Gastrocnemius medialis (tissue), 4 donors: Measurements from ENCODE around the gene SLC50A1.

Experiments
- CTCF ChIP-seq, 5 experiments: fragments of 450-650 bp in 3 of 5; fragments of 200-600 bp in 2 of 5; sonication (generic) in 2 of 5; IDR thresholded peaks in 4 of 5; conservative IDR thresholded peaks in 1 of 5; 1 replicate in 4 of 5; 2 replicates in 1 of 5; pipeline ENCODE4 v1.5.1; 2016 to 2019; ENCODE audit warnings: antibody characterized with exemption in 5 of 5, mild to moderate bottlenecking in 3 of 5, moderate library complexity in 3 of 5
- POLR2A ChIP-seq, 2 donors: fragments of 450-650 bp; IDR thresholded peaks; one replicate each; pipeline ENCODE4 v1.6.1; 2017; ENCODE audit warnings: antibody characterized with exemption in 2 of 2, mild to moderate bottlenecking in 2 of 2, moderate library complexity in 2 of 2

GRCh38 chr1:155175927-155176371 lies 40.3 kb downstream of the SLC50A1 start:
- TF ChIP-seq POLR2A (IDR thresholded peaks at IDR 0.05) = no peak
- TF ChIP-seq CTCF (IDR thresholded peaks at IDR 0.05 in 4 of 5, conservative IDR thresholded peaks at IDR 0.05 in 1 of 5) = no peak
